ENCODE results near the gene CLNK. TPM values are rescaled to one million over a fixed set of nuclear protein-coding genes. Genes with fewer than 3 reads are reported as not detected.

CLNK gene
- total RNA-seq, 1 donor from 2014 or later, result not detected

GRCh38 chr4:10495651-10496050, 188.9 kb downstream of the CLNK start:
- intact Hi-C loops (cut with DNase I), result no loop called here
- ATAC-seq (no peak), DNase-seq (ENCODE audit: missing footprints) (no peak)

GRCh38 chr4:10492464-10492863, 192.1 kb downstream of the CLNK start:
- DNase-seq (ENCODE audit: missing footprints) (no peak), ATAC-seq (no peak)
- intact Hi-C loops (cut with DNase I), result no loop called here

- DNase-seq (ENCODE audit: missing footprints) (no peak), ATAC-seq (no peak)
- intact Hi-C loops (cut with DNase I), result no loop called here
Observed at GRCh38 chr4:10491401-10491800, 193.2 kb downstream of the CLNK start.

- intact Hi-C loops (cut with DNase I), result no loop called here
Observed at GRCh38 chr4:10490996-10491395, 193.6 kb downstream of the CLNK start.

GRCh38 chr4:10482913-10483312, 201.7 kb downstream of the CLNK start:
- ATAC-seq (no peak), DNase-seq (ENCODE audit: missing footprints) (no peak)
- intact Hi-C loops (cut with DNase I), result no loop called here

More at GRCh38 chr4:10490996-10491395, 193.6 kb downstream of the CLNK start:
- no peak for DNase-seq (ENCODE audit: missing footprints)
- no peak for ATAC-seq

- DNase-seq (ENCODE audit: missing footprints) (no peak), ATAC-seq (no peak)
- intact Hi-C loops (cut with DNase I), result no loop called here
Observed at GRCh38 chr4:10480616-10481015, 204.0 kb downstream of the CLNK start.

- intact Hi-C loops (cut with DNase I), result no loop called here
- DNase-seq (ENCODE audit: missing footprints) (no peak), ATAC-seq (no peak)
Observed at GRCh38 chr4:10478621-10479020, 205.9 kb downstream of the CLNK start.

GRCh38 chr4:10470505-10470904, 214.1 kb downstream of the CLNK start:
- ATAC-seq (no peak), DNase-seq (ENCODE audit: missing footprints) (no peak)
- intact Hi-C loops (cut with DNase I), result no loop called here

GRCh38 chr4:10466161-10466560, 218.4 kb downstream of the CLNK start:
- intact Hi-C loops (cut with DNase I), result no loop called here
- no peak for DNase-seq (ENCODE audit: missing footprints)
- no peak for ATAC-seq

GRCh38 chr4:10462876-10463275, 221.7 kb downstream of the CLNK start:
- no peak for DNase-seq (ENCODE audit: missing footprints)
- no peak for ATAC-seq
- intact Hi-C loops (cut with DNase I), result no loop called here

GRCh38 chr4:10461850-10462400, 222.6 kb downstream of the CLNK start:
- intact Hi-C loops (cut with DNase I), result no loop called here
- ATAC-seq (no peak), DNase-seq (ENCODE audit: missing footprints) (no peak)

- intact Hi-C loops (cut with DNase I), result no loop called here
- DNase-seq (ENCODE audit: missing footprints) (peak; percentile 91), ATAC-seq (peak; percentile 83)
Observed at GRCh38 chr4:10461091-10461849, 223.3 kb downstream of the CLNK start.

GRCh38 chr4:10460313-10461047, 224.1 kb downstream of the CLNK start:
- no peak for ATAC-seq
- DNase-seq (ENCODE audit: missing footprints), result no peak
- intact Hi-C loops (cut with DNase I), result no loop called here

GRCh38 chr4:10459305-10459704, 225.3 kb downstream of the CLNK start:
- intact Hi-C loops (cut with DNase I), result loop anchor here (5.0 kb wide), 1 partner anchor 93 kb away; no protein-coding TSS in a partner anchor
- no peak for DNase-seq (ENCODE audit: missing footprints)
- ATAC-seq, result no peak

GRCh38 chr4:10458177-10458576, 226.4 kb downstream of the CLNK start:
- DNase-seq (ENCODE audit: missing footprints) (no peak), ATAC-seq (no peak)
- intact Hi-C loops (cut with DNase I), result loop anchor here (5.0 kb wide), 1 partner anchor 94 kb away; no protein-coding TSS in a partner anchor

- ATAC-seq (peak; percentile 93), DNase-seq (ENCODE audit: missing footprints) (peak; percentile 87)
- intact Hi-C loops (cut with DNase I), result loop anchor here (5.0 kb wide), 1 partner anchor 95 kb away; no protein-coding TSS in a partner anchor
Observed at GRCh38 chr4:10457255-10457801, 227.2 kb downstream of the CLNK start, which contains the start of gene ZNF518B. Gene ZNF518B (minus strand): TSS chr4:10457426. CDS start chr4:10446328, 11,098 bp downstream.

GRCh38 chr4:10456595-10457254, 227.8 kb downstream of the CLNK start:
- DNase-seq (ENCODE audit: missing footprints) (peak; percentile 74), ATAC-seq (peak; percentile 53)
- intact Hi-C loops (cut with DNase I), result loop anchor here (5.0 kb wide), 1 partner anchor 96 kb away; no protein-coding TSS in a partner anchor

- DNase-seq (ENCODE audit: missing footprints), result no peak
- ATAC-seq, result no peak
- intact Hi-C loops (cut with DNase I), result loop anchor here (5.0 kb wide), 1 partner anchor 96 kb away; no protein-coding TSS in a partner anchor
Observed at GRCh38 chr4:10456260-10456594, 228.3 kb downstream of the CLNK start.

- DNase-seq (ENCODE audit: missing footprints) (no peak), ATAC-seq (no peak)
- intact Hi-C loops (cut with DNase I), result loop anchor here (5.0 kb wide), 1 partner anchor 97 kb away; no protein-coding TSS in a partner anchor
Observed at GRCh38 chr4:10455133-10455532, 229.4 kb downstream of the CLNK start.

Measured in Right ventricle myocardium inferior (tissue), 1 donor.